ENCODE measurements around the gene GADL1.

Gene GADL1

GRCh38 chr3:30691249-30691880, 203.1 kb downstream of the GADL1 start:
- DNase-seq, result no peak

GRCh38 chr3:30690199-30690598, 204.3 kb downstream of the GADL1 start:
- no peak for DNase-seq

GRCh38 chr3:30688776-30689641, 205.5 kb downstream of the GADL1 start:
- no peak for DNase-seq

GRCh38 chr3:30687930-30688570, 206.4 kb downstream of the GADL1 start:
- DNase-seq, result no peak

GRCh38 chr3:30686799-30687198, 207.7 kb downstream of the GADL1 start:
- no peak for DNase-seq

GRCh38 chr3:30686176-30686575, 208.3 kb downstream of the GADL1 start:
- DNase-seq, result no peak

- DNase-seq, result no peak
Observed at GRCh38 chr3:30685267-30685667, 209.2 kb downstream of the GADL1 start.

GRCh38 chr3:30684356-30684755, 210.1 kb downstream of the GADL1 start:
- DNase-seq, result no peak

GRCh38 chr3:30683769-30684168, 210.7 kb downstream of the GADL1 start:
- DNase-seq, result no peak

GRCh38 chr3:30682434-30683155, 211.9 kb downstream of the GADL1 start:
- no peak for DNase-seq

GRCh38 chr3:30681649-30682211, 212.7 kb downstream of the GADL1 start:
- no peak for DNase-seq

GRCh38 chr3:30680789-30681648, 213.4 kb downstream of the GADL1 start:
- DNase-seq, result no peak

GRCh38 chr3:30679045-30679444, 215.4 kb downstream of the GADL1 start:
- DNase-seq, result no peak

GRCh38 chr3:30677347-30677685, 217.1 kb downstream of the GADL1 start:
- no peak for DNase-seq

- DNase-seq, result no peak
Observed at GRCh38 chr3:30676424-30677346, 217.8 kb downstream of the GADL1 start.
